Omental fat pad (tissue), 4 donors: ENCODE data around the gene MTNR1A. TPM values are rescaled to one million over a fixed set of nuclear protein-coding genes. Genes with fewer than 3 reads are reported as not detected.
"Not testable (repeated sequence)": the region's sequence is repeated elsewhere in the genome, so short reads cannot be mapped to it uniquely, and the experiment has no call there.

Experiments used
- ATAC-seq: fragments of 150-250 bp; one replicate; pipeline ENCODE4 v1.9.1; 2016; ENCODE audit warnings: mild to moderate bottlenecking, moderate library complexity; ENCODE audit not compliant: low FRiP score
- DNase-seq: peaks from one replicate; pipeline ENCODE4 v3.0.0-alpha.2; 2019; ENCODE audit warnings: low spot score
- total RNA-seq, 4 donors: library from RNA; depleted of rRNA; stranded (reverse); fragments of >200 nt; gene quantifications; one replicate each; pipeline ENCODE4 v1.1.0, GENCODE V29; 2016
- TF ChIP-seq, protein P1 (sequence below), 3 donors: fragments of 450-650 bp; IDR thresholded peaks; one replicate each; pipeline ENCODE4 v1.5.1; 2016 to 2017; ENCODE audit warnings: antibody characterized with exemption in 3 of 3, mild to moderate bottlenecking in 3 of 3, moderate library complexity in 2 of 3

Gene MTNR1A
- total RNA-seq, 4 donors from 2014 or later: not detected

DNA sequence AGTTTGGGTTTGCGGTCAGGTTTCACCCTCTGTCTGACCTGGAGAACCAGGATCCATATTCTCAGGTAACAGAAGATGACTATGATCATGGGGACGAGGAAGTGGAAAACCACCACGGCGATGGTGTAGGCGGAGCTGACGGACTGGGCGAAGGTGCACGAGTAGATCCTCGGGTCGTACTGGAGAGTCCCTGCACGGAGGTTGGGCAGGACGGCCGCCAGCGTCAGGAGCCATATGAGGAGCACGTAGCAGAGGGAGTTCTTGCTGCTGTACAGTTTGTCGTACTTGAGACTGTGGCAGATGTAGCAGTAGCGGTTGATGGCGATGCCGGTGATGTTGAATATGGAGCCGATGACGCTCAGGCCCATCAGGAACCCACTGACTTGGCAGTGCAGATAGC, 21.3 kb downstream of the MTNR1A start:
- DNase-seq (no peak), ATAC-seq (no peak)
- TF ChIP-seq, protein P1, sequence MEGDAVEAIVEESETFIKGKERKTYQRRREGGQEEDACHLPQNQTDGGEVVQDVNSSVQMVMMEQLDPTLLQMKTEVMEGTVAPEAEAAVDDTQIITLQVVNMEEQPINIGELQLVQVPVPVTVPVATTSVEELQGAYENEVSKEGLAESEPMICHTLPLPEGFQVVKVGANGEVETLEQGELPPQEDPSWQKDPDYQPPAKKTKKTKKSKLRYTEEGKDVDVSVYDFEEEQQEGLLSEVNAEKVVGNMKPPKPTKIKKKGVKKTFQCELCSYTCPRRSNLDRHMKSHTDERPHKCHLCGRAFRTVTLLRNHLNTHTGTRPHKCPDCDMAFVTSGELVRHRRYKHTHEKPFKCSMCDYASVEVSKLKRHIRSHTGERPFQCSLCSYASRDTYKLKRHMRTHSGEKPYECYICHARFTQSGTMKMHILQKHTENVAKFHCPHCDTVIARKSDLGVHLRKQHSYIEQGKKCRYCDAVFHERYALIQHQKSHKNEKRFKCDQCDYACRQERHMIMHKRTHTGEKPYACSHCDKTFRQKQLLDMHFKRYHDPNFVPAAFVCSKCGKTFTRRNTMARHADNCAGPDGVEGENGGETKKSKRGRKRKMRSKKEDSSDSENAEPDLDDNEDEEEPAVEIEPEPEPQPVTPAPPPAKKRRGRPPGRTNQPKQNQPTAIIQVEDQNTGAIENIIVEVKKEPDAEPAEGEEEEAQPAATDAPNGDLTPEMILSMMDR (IDR thresholded peaks at IDR 0.05): no peak

DNA sequence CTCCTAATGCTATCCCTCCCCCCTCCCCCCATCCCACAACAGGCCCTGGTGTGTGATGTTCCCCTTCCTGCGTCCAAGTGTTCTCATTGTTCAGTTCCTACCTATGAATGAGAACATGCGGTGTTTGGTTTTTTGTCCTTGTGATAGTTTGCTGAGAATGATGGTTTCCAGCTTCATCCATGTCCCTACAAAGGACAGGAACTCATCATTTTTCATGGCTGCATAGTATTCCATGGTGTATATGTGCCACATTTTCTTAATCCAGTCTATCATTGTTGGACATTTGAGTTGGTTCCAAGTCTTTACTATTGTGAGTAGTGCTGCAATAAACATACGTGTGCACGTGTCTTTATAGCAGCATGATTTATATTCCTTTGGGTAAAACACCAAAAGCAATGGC, 31.4 kb downstream of the MTNR1A start:
- DNase-seq, ATAC-seq: not testable (repeated sequence)

GRCh38 chr4:186516287-186516686, 39.1 kb downstream of the MTNR1A start:
- no peak for ATAC-seq
- no peak for DNase-seq
- TF ChIP-seq, protein P1 (IDR thresholded peaks at IDR 0.05): no peak

GRCh38 chr4:186514271-186514950, 41.0 kb downstream of the MTNR1A start:
- ATAC-seq: no peak
- TF ChIP-seq, protein P1 (IDR thresholded peaks at IDR 0.05): no peak

GRCh38 chr4:186504771-186505170, 50.6 kb downstream of the MTNR1A start:
- DNase-seq, ATAC-seq: not testable (repeated sequence)

More at GRCh38 chr4:186514271-186514950, 41.0 kb downstream of the MTNR1A start:
- no peak for DNase-seq

- ATAC-seq (no peak), DNase-seq (no peak)
- TF ChIP-seq, protein P1 (IDR thresholded peaks at IDR 0.05): no peak
Measured at GRCh38 chr4:186502231-186502630, 53.1 kb downstream of the MTNR1A start.

GRCh38 chr4:186501554-186501953, 53.8 kb downstream of the MTNR1A start:
- ATAC-seq (no peak), DNase-seq (no peak)
- TF ChIP-seq, protein P1 (IDR thresholded peaks at IDR 0.05): no peak

- DNase-seq (no peak), ATAC-seq (no peak)
- TF ChIP-seq, protein P1 (IDR thresholded peaks at IDR 0.05): no peak
Measured at GRCh38 chr4:186500721-186501304, 54.6 kb downstream of the MTNR1A start.
